DMS79 (cell line): Measurements from ENCODE around the gene BDNF.
"Not testable (repeated sequence)": the region's sequence is repeated elsewhere in the genome, so short reads cannot be mapped to it uniquely, and the experiment has no call there.

Source experiments
- DNase-seq: peaks from one replicate; lab custom pipeline; 2025; lab: John Stamatoyannopoulos, UW

Gene BDNF

GRCh38 chr11:27665508-27666101 is 34.6 kb downstream of the BDNF start:
- DNase-seq = not testable (repeated sequence)

GRCh38 chr11:27663326-27663725 is 36.9 kb downstream of the BDNF start:
- no peak for DNase-seq

- DNase-seq = no peak
Observed at GRCh38 chr11:27660171-27660570, 40.1 kb downstream of the BDNF start.

GRCh38 chr11:27658535-27659236 is 41.6 kb downstream of the BDNF start:
- no peak for DNase-seq

GRCh38 chr11:27656806-27657483 is 43.3 kb downstream of the BDNF start:
- no peak for DNase-seq

- no peak for DNase-seq
Observed at GRCh38 chr11:27656320-27656719, 43.9 kb downstream of the BDNF start.

- no peak for DNase-seq
Observed at GRCh38 chr11:27653990-27654758, 46.1 kb downstream of the BDNF start.

- DNase-seq = no peak
Observed at GRCh38 chr11:27651711-27652110, 48.5 kb downstream of the BDNF start.

GRCh38 chr11:27650988-27651387 is 49.3 kb downstream of the BDNF start:
- no peak for DNase-seq

GRCh38 chr11:27649800-27650199 is 50.5 kb downstream of the BDNF start:
- DNase-seq = no peak

GRCh38 chr11:27648840-27649239 is 51.4 kb downstream of the BDNF start:
- DNase-seq = no peak

- DNase-seq = no peak
Observed at GRCh38 chr11:27646051-27646818, 54.0 kb downstream of the BDNF start.

GRCh38 chr11:27642954-27643353 is 57.3 kb downstream of the BDNF start:
- DNase-seq = no peak

- no peak for DNase-seq
Observed at GRCh38 chr11:27640954-27641353, 59.3 kb downstream of the BDNF start.

- no peak for DNase-seq
Observed at GRCh38 chr11:27635567-27636037, 64.7 kb downstream of the BDNF start.

- not testable (repeated sequence) for DNase-seq
Observed at GRCh38 chr11:27634776-27635175, 65.5 kb downstream of the BDNF start.

- not testable (repeated sequence) for DNase-seq
Observed at GRCh38 chr11:27634282-27634681, 66.0 kb downstream of the BDNF start.

- not testable (repeated sequence) for DNase-seq
Observed at GRCh38 chr11:27629023-27629422, 71.2 kb downstream of the BDNF start.

- DNase-seq = no peak
Observed at GRCh38 chr11:27627979-27628378, 72.3 kb downstream of the BDNF start.

- DNase-seq = no peak
Observed at GRCh38 chr11:27626938-27627586, 73.2 kb downstream of the BDNF start.
